Retinal pigment epithelial cell (primary cell): ENCODE data around the gene MTA3.

Source experiments
- DNase-seq: peaks from one replicate; pipeline ENCODE4 v3.0.0-alpha.2; 2010; ENCODE audit warnings: low read depth
- H3K4me3 ChIP-seq: 2 replicates; pipeline ENCODE4 v1.5.1; 2011; ENCODE audit warnings: mild to moderate bottlenecking, low read length, control low read depth, moderate library complexity
- CTCF ChIP-seq: conservative IDR thresholded peaks from 2 replicates; pipeline ENCODE4 v1.5.1; 2011; ENCODE audit warnings: low read depth, low read length, control low read depth, inconsistent platforms

MTA3 gene

DNA sequence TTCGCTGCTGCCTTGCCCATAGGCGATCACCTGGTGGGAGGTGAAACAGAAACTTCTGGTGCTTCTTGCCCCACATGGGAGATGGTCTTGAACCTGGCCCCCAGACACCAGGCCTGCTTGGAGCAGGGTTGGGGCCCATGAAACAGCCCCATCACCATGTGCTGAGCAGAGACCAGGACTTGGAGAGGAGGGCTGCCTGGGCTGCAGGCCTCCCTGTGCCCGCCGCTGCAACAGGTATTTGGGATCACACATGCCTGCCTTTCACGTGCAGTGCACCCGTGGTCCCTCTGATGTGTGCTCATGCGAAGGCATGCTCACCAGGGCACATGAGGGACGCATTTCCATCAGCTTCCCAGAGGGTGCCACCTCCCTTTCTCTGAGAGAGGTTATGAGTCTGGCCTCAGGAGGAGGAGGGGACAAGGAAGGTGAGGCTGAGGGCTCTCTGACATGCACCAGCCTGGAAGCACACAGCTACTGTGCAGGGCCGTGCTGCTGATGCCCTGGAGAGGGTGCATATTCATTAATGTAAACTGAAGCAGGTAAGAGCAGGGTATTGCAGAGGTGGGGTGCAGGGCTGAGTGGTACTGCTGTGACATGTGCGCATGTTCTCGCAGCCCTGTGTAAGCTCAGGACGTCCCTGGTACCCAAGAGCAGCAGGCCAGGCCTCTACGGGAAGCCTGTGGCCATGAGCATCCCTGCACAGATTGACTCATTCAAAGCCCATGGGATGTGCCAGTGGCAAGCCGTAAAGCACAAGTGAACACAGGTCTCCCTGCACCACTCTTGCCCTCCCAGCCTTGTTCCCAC, 199.7 kb downstream of the MTA3 start:
- no peak for TF ChIP-seq CTCF
- no peak for DNase-seq
- H3K4me3 ChIP-seq = no peak overlapping the region

DNA sequence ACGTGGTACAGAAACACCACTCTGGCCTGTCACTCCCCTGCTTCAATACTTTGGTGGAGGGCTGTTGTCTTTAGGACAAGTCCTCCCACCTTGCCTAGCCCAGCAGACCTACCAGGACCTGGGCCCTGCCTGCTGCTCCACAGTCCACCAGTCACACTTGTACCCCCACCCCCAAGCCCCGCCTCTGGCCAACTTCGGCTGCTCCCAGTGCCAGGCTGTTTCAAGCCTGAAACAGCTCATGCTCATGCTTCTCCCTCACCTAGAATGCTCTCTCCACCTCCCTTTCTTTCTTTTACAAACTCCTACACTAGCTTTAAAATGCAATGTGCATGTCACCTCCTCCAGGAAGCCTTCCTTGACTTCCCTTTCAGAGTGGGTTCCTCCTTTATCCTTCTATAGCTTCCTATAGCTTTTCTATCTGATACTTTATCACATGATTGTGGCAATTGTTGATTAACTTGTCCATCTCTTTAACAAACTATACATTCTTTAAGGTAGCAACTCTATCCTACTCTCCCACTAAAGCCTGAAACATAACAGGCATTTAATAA, 200.3 kb downstream of the MTA3 start:
- TF ChIP-seq CTCF = no peak
- DNase-seq = no peak
- H3K4me3 ChIP-seq = no peak overlapping the region

DNA sequence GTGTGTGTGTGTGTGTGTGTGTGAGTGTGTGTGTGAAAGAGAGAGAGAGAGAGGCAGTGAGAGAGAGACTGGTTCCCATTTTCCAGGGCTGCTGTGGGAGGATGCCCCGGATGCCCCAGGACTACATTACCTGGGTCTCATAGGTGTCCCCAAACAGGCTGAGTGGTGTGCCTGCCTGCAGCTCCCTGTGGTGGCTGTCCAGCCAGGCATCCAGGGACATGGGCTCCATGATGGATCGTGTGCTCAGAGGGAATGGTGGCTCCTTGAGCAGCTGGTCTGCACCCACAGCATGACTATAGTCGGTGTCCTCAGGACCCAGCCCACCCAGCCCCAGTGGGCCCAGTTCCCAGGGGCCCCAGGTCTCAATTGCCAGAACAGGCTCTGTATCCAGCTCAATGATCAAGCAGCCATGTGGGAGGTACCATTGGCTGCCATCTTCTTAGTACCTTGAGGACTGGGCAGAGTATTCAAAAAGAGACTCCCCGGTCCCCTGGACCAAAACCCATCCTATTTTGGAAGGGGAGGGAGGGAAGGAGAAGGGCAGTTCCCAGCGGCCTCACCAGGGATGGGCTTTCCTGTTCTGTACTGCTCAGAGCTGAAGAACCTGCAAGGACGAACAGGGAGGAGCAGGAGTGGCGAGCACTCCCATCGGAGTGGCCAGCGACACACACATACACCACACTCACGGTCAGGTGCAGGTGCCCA, 201.3 kb downstream of the MTA3 start:
- no peak for TF ChIP-seq CTCF
- no peak for DNase-seq
- no peak overlapping the region for H3K4me3 ChIP-seq

- peak; percentile 62 for TF ChIP-seq CTCF
- DNase-seq = peak; percentile 14
- H3K4me3 ChIP-seq = no peak overlapping the region
These were observed 202.1 kb downstream of the MTA3 start for GRCh38 chr2:42770288-42771131.

- no peak for DNase-seq
- no peak overlapping the region for H3K4me3 ChIP-seq
- no peak for TF ChIP-seq CTCF
These were observed 203.2 kb downstream of the MTA3 start for GRCh38 chr2:42771546-42772153.

GRCh38 chr2:42775186-42775585, 206.8 kb downstream of the MTA3 start:
- DNase-seq = no peak
- no peak for TF ChIP-seq CTCF
- no peak overlapping the region for H3K4me3 ChIP-seq
